Measurements from ENCODE around the gene FAF1.
"Not testable (repeated sequence)": the region's sequence is repeated elsewhere in the genome, so short reads cannot be mapped to it uniquely, and the experiment has no call there.

The FAF1 gene

GRCh38 chr1:51000651-51001050 is 40.6 kb upstream of the FAF1 start:
- peaks cover 8% of the 10 kb centered on the region for H3K79me2 ChIP-seq (ENCODE audit: control insufficient read depth, low read length)
- H3K27me3 ChIP-seq (ENCODE audit: control insufficient read depth, low read length) = no peaks in the 10 kb centered on the region
- no peaks in the 10 kb centered on the region for H3K9me3 ChIP-seq (ENCODE audit: control insufficient read depth, insufficient read depth, low read length)
- H3K4me3 ChIP-seq (ENCODE audit: low read length) = peak overlapping the region; percentile 35; the same call in 1 of the 2 replicates
- peak overlapping the region; percentile 61 for H3K27ac ChIP-seq (ENCODE audit: low read depth, low read length)
- no peaks in the 10 kb centered on the region for H3K9me2 ChIP-seq (replicated peaks; ENCODE audit: control insufficient read depth, low read length)
- H3K4me1 ChIP-seq (ENCODE audit: control insufficient read depth, low read length) = peaks cover 25% of the 10 kb centered on the region
- H3K4me2 ChIP-seq (ENCODE audit: low read length) = peak overlapping the region; percentile 51
- TF ChIP-seq, protein P1, sequence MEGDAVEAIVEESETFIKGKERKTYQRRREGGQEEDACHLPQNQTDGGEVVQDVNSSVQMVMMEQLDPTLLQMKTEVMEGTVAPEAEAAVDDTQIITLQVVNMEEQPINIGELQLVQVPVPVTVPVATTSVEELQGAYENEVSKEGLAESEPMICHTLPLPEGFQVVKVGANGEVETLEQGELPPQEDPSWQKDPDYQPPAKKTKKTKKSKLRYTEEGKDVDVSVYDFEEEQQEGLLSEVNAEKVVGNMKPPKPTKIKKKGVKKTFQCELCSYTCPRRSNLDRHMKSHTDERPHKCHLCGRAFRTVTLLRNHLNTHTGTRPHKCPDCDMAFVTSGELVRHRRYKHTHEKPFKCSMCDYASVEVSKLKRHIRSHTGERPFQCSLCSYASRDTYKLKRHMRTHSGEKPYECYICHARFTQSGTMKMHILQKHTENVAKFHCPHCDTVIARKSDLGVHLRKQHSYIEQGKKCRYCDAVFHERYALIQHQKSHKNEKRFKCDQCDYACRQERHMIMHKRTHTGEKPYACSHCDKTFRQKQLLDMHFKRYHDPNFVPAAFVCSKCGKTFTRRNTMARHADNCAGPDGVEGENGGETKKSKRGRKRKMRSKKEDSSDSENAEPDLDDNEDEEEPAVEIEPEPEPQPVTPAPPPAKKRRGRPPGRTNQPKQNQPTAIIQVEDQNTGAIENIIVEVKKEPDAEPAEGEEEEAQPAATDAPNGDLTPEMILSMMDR (IDR thresholded peaks at IDR 0.05; ENCODE audit: low read depth, low read length, poor library complexity, severe bottlenecking) = no peak
- TF ChIP-seq EZH2phosphoT487 (IDR thresholded peaks at IDR 0.05; ENCODE audit: borderline replicate concordance, low read length) = no peak
- no peaks in the 10 kb centered on the region for H4K20me1 ChIP-seq (ENCODE audit: control insufficient read depth, insufficient read depth, low read depth, low read length)
- H3F3A ChIP-seq (ENCODE audit: control insufficient read depth, insufficient read depth) = peaks cover 14% of the 10 kb centered on the region
- peaks cover 21% of the 10 kb centered on the region for H3K36me3 ChIP-seq (ENCODE audit: control insufficient read depth, low read length)

DNA sequence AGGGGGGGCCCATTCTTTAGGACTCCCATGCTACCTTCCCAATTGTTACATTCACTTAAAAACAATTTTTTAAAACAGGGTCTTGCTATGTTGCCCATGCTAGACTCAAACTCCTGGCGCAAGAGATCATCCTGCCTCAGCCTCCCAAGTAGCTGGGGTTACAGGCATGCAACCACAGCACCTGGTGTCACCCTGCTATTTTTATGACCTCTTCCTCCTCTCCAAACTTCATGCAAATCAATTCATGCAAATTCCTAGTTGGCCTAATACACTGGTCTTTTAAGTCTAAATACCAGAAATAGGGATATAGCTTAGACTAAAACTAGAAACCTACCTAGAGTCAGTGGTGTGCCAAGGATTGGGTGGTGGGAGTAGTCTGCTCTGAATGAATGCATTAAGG is 40.1 kb upstream of the FAF1 start:
- peak overlapping the region; percentile 51 for H3K4me2 ChIP-seq (ENCODE audit: low read length)
- H3K36me3 ChIP-seq (ENCODE audit: control insufficient read depth, low read length) = peaks cover 17% of the 10 kb centered on the region
- TF ChIP-seq, protein P1 (IDR thresholded peaks at IDR 0.05; ENCODE audit: low read depth, low read length, poor library complexity, severe bottlenecking) = no peak
- no peak for TF ChIP-seq EZH2phosphoT487 (IDR thresholded peaks at IDR 0.05; ENCODE audit: borderline replicate concordance, low read length)

GRCh38 chr1:50999375-50999774 is 39.3 kb upstream of the FAF1 start:
- not testable (repeated sequence) for H3K79me2 ChIP-seq (ENCODE audit: control insufficient read depth, low read length); H4K20me1 ChIP-seq (ENCODE audit: control insufficient read depth, insufficient read depth, low read depth, low read length); H3K27me3 ChIP-seq (ENCODE audit: control insufficient read depth, low read length); H3K9me3 ChIP-seq (ENCODE audit: control insufficient read depth, insufficient read depth, low read length); H3K9me2 ChIP-seq (replicated peaks; ENCODE audit: control insufficient read depth, low read length); H3K27ac ChIP-seq (ENCODE audit: low read depth, low read length)
- Histone ChIP-seq H3F3A (ENCODE audit: control insufficient read depth, insufficient read depth) (peaks cover 14% of the 10 kb centered on the region), H3K4me1 (ENCODE audit: control insufficient read depth, low read length) (peaks cover 25% of the 10 kb centered on the region), H3K36me3 (ENCODE audit: control insufficient read depth, low read length) (peaks cover 10% of the 10 kb centered on the region), H3K4me2 (ENCODE audit: low read length) (peak overlapping the region; percentile 40), H3K4me3 (ENCODE audit: low read length) (peak overlapping the region; percentile 7; the same call in 1 of the 2 replicates)

More for the DNA sequence above, 40.1 kb upstream of the FAF1 start:
- Histone ChIP-seq H3K4me1 (ENCODE audit: control insufficient read depth, low read length) (peaks cover 25% of the 10 kb centered on the region), H3K27me3 (ENCODE audit: control insufficient read depth, low read length) (no peaks in the 10 kb centered on the region), H3K79me2 (ENCODE audit: control insufficient read depth, low read length) (peaks cover 9% of the 10 kb centered on the region), H3K9me2 (replicated peaks; ENCODE audit: control insufficient read depth, low read length) (no peaks in the 10 kb centered on the region), H4K20me1 (ENCODE audit: control insufficient read depth, insufficient read depth, low read depth, low read length) (no peaks in the 10 kb centered on the region), H3F3A (ENCODE audit: control insufficient read depth, insufficient read depth) (peaks cover 14% of the 10 kb centered on the region), H3K4me3 (ENCODE audit: low read length) (peak overlapping the region; percentile 35; the same call in 1 of the 2 replicates), H3K9me3 (ENCODE audit: control insufficient read depth, insufficient read depth, low read length) (no peaks in the 10 kb centered on the region), H3K27ac (ENCODE audit: low read depth, low read length) (peak overlapping the region; percentile 61)

GRCh38 chr1:50996083-50996482 is 36.0 kb upstream of the FAF1 start:
- H3K4me3 ChIP-seq (ENCODE audit: low read length) = no peak overlapping the region
- no peaks in the 10 kb centered on the region for H4K20me1 ChIP-seq (ENCODE audit: control insufficient read depth, insufficient read depth, low read depth, low read length)
- no peaks in the 10 kb centered on the region for H3K9me2 ChIP-seq (replicated peaks; ENCODE audit: control insufficient read depth, low read length)
- peaks cover 24% of the 10 kb centered on the region for H3K4me1 ChIP-seq (ENCODE audit: control insufficient read depth, low read length)
- H3K4me2 ChIP-seq (ENCODE audit: low read length) = no peak overlapping the region
- peaks cover 27% of the 10 kb centered on the region for H3K79me2 ChIP-seq (ENCODE audit: control insufficient read depth, low read length)
- TF ChIP-seq, protein P1 (IDR thresholded peaks at IDR 0.05; ENCODE audit: low read depth, low read length, poor library complexity, severe bottlenecking) = no peak
- no peak for TF ChIP-seq EZH2phosphoT487 (IDR thresholded peaks at IDR 0.05; ENCODE audit: borderline replicate concordance, low read length)
- no peaks in the 10 kb centered on the region for H3K27me3 ChIP-seq (ENCODE audit: control insufficient read depth, low read length)
- peaks cover 14% of the 10 kb centered on the region for H3F3A ChIP-seq (ENCODE audit: control insufficient read depth, insufficient read depth)
- no peak overlapping the region for H3K27ac ChIP-seq (ENCODE audit: low read depth, low read length)
- H3K36me3 ChIP-seq (ENCODE audit: control insufficient read depth, low read length) = peaks cover 4% of the 10 kb centered on the region; the same call in 1 of the 2 replicates
- no peaks in the 10 kb centered on the region for H3K9me3 ChIP-seq (ENCODE audit: control insufficient read depth, insufficient read depth, low read length)

Measured in DOHH2 (cell line).